Keratinocyte (primary cell): Measurements from ENCODE around the gene TBC1D5. TPM values are rescaled to one million over a fixed set of nuclear protein-coding genes. Genes with fewer than 3 reads are reported as not detected.
"Not testable (repeated sequence)": the region's sequence is repeated elsewhere in the genome, so short reads cannot be mapped to it uniquely, and the experiment has no call there.

ENCODE experiments used
- DNase-seq: peaks from one replicate; pipeline ENCODE4 v3.0.0-alpha.2; 2011; ENCODE audit warnings: low read depth, missing footprints, low spot score
- FAIRE-seq: peaks from 2 replicates; lab custom pipeline; 2011; peaks lifted over from hg19 to GRCh38; lab: Jason Lieb, UNC
- H2AFZ ChIP-seq: 2 replicates; pipeline ENCODE4 v1.6.0; 2012; ENCODE audit warnings: low read length, control low read depth, inconsistent platforms; ENCODE audit not compliant: control insufficient read depth
- H3K27ac ChIP-seq: 2 replicates; pipeline ENCODE4 v1.5.1; 2011; ENCODE audit warnings: low read length; ENCODE audit not compliant: control insufficient read depth, insufficient read depth
- H3K27me3 ChIP-seq: 3 replicates; pipeline ENCODE4 v1.6.0; 2011; ENCODE audit warnings: low read length; ENCODE audit not compliant: control insufficient read depth, insufficient read depth; ENCODE audit errors: extremely low read depth
- H3K36me3 ChIP-seq, 2 experiments: 2 replicates in 1 of 2; 3 replicates in 1 of 2; pipeline ENCODE4 v1.5.1; 2011; ENCODE audit warnings: low read length in 2 of 2, mild to moderate bottlenecking in 1 of 2; ENCODE audit not compliant: control insufficient read depth in 2 of 2, insufficient read depth in 2 of 2; ENCODE audit errors: extremely low read depth in 1 of 2
- H3K4me1 ChIP-seq: 3 replicates; pipeline ENCODE4 v1.5.1; 2011; ENCODE audit warnings: low read length; ENCODE audit not compliant: control insufficient read depth, insufficient read depth; ENCODE audit errors: extremely low read depth
- H3K4me2 ChIP-seq: 3 replicates; pipeline ENCODE4 v1.6.0; 2011; ENCODE audit warnings: low read depth, low read length; ENCODE audit not compliant: control insufficient read depth, insufficient read depth; ENCODE audit errors: extremely low read depth
- H3K4me3 ChIP-seq, 3 experiments: fragments of 200-600 bp in 1 of 3; sonication (generic) in 1 of 3; 2 replicates in 2 of 3; 3 replicates in 1 of 3; pipeline ENCODE4 v1.5.1; 2011 to 2016; ENCODE audit warnings: low read length in 3 of 3, mild to moderate bottlenecking in 3 of 3, control low read depth in 2 of 3, inconsistent platforms in 1 of 3, low read depth in 1 of 3, mixed read lengths in 1 of 3, mixed run types in 1 of 3, moderate library complexity in 1 of 3; ENCODE audit not compliant: control insufficient read depth in 2 of 3, insufficient read depth in 2 of 3; ENCODE audit errors: extremely low read depth in 1 of 3
- H3K79me2 ChIP-seq: 2 replicates; pipeline ENCODE4 v1.6.0; 2012; ENCODE audit warnings: low read length; ENCODE audit not compliant: control insufficient read depth, insufficient read depth
- H3K9ac ChIP-seq: 3 replicates; pipeline ENCODE4 v1.6.0; 2011; ENCODE audit warnings: low read length; ENCODE audit not compliant: control insufficient read depth, insufficient read depth; ENCODE audit errors: extremely low read depth
- H3K9me1 ChIP-seq: 3 replicates; pipeline ENCODE4 v1.6.0; 2011; ENCODE audit warnings: low read length; ENCODE audit not compliant: control insufficient read depth, insufficient read depth; ENCODE audit errors: extremely low read depth
- H3K9me3 ChIP-seq: 2 replicates; pipeline ENCODE4 v1.5.1; 2012; ENCODE audit warnings: low read depth, low read length; ENCODE audit not compliant: control insufficient read depth
- H4K20me1 ChIP-seq: 3 replicates; pipeline ENCODE4 v1.6.0; 2011; ENCODE audit warnings: low read length; ENCODE audit not compliant: control insufficient read depth, insufficient read depth; ENCODE audit errors: extremely low read depth
- CTCF ChIP-seq, 3 experiments: IDR thresholded peaks in 1 of 3; conservative IDR thresholded peaks in 1 of 3; optimal IDR thresholded peaks in 1 of 3; 2 replicates in 2 of 3; 3 replicates in 1 of 3; pipeline versions ENCODE3 to v1.5.1; 2011; ENCODE audit warnings: low read length in 3 of 3, mild to moderate bottlenecking in 3 of 3, moderate library complexity in 2 of 3, control low read depth in 1 of 3, inconsistent platforms in 1 of 3; ENCODE audit not compliant: insufficient read depth in 2 of 3; ENCODE audit errors: extremely low read depth in 1 of 3
- EZH2 ChIP-seq: IDR thresholded peaks from one replicate; pipeline ENCODE4 v1.6.1; 2012; ENCODE audit warnings: inconsistent platforms, mild to moderate bottlenecking, low read length, moderate library complexity
- dilution Hi-C: fragments of 300-500 bp; cut with MboI; formaldehyde crosslinking; loops from one replicate; pipeline ENCODE4 v1.7.0; 2020; ENCODE audit warnings: low sequenced_read_pairs; ENCODE audit not compliant: extremely low pct_ligation_motif_present
- polyA plus RNA-seq, 5 experiments: library from polyadenylated mRNA; depleted of rRNA in 3 of 5; stranded (reverse) in 3 of 5; stranded (forward) in 1 of 5; unstranded in 1 of 5; fragments of >200 nt; gene quantifications; 1 replicate in 1 of 5; 2 replicates in 3 of 5; 3 replicates in 1 of 5; pipeline versions ENCODE4 v1.2.1 to v1.2.3, GENCODE V29; 2011 to 2012; ENCODE audit warnings: missing spikeins in 2 of 5, low read depth in 1 of 5, low replicate concordance in 1 of 5

TBC1D5 gene
- polyA plus RNA-seq, 1 donor (not counting 4 experiments of a cell fraction or from before 2014, with no cell fraction given) = 25.8 TPM

GRCh38 chr3:17775073-17775472 is 32.6 kb upstream of the TBC1D5 start:
- no peak for FAIRE-seq
- DNase-seq = no peak
- Histone ChIP-seq H2AFZ (no peak overlapping the region), H3K4me1 (peaks cover 4% of the 10 kb centered on the region), H3K9ac (no peak overlapping the region), H3K27me3 (no peaks in the 10 kb centered on the region), H3K4me3 (no peak overlapping the region), H3K9me3 (no peaks in the 10 kb centered on the region), H3K27ac (no peak overlapping the region), H3K79me2 (no peaks in the 10 kb centered on the region), H3K4me2 (no peak overlapping the region), H3K36me3 (no peaks in the 10 kb centered on the region), H4K20me1 (no peaks in the 10 kb centered on the region), H3K9me1 (no peaks in the 10 kb centered on the region)
- dilution Hi-C loops = no loop called here
- TF ChIP-seq CTCF (optimal IDR thresholded peaks at IDR 0.05 in 1 of 3, IDR thresholded peaks at IDR 0.05 in 1 of 3, conservative IDR thresholded peaks at IDR 0.05 in 1 of 3; ENCODE audit: extremely low read depth in 1 of 3, insufficient read depth in 2 of 3, low read length in 3 of 3) (no peak), EZH2 (no peak)

- FAIRE-seq, H3K36me3 ChIP-seq, H3K9ac ChIP-seq, dilution Hi-C loops, H3K79me2 ChIP-seq, H4K20me1 ChIP-seq, H3K4me3 ChIP-seq, H3K27me3 ChIP-seq, H2AFZ ChIP-seq, H3K27ac ChIP-seq, H3K4me2 ChIP-seq, H3K9me1 ChIP-seq, H3K4me1 ChIP-seq, DNase-seq, H3K9me3 ChIP-seq: not testable (repeated sequence)
Observed at GRCh38 chr3:17774180-17774910, 31.9 kb upstream of the TBC1D5 start.

- Histone ChIP-seq H3K4me1 (peaks cover 4% of the 10 kb centered on the region), H3K27me3 (no peaks in the 10 kb centered on the region), H2AFZ (no peak overlapping the region), H3K4me3 (no peak overlapping the region), H3K79me2 (no peaks in the 10 kb centered on the region), H3K27ac (no peak overlapping the region), H3K36me3 (no peaks in the 10 kb centered on the region), H4K20me1 (no peaks in the 10 kb centered on the region), H3K4me2 (no peak overlapping the region), H3K9me1 (no peaks in the 10 kb centered on the region), H3K9me3 (no peaks in the 10 kb centered on the region), H3K9ac (no peak overlapping the region)
- FAIRE-seq (no peak), DNase-seq (no peak)
- dilution Hi-C loops = no loop called here
- TF ChIP-seq EZH2 = no peak
- TF ChIP-seq CTCF (optimal IDR thresholded peaks at IDR 0.05 in 1 of 3, IDR thresholded peaks at IDR 0.05 in 1 of 3, conservative IDR thresholded peaks at IDR 0.05 in 1 of 3; ENCODE audit: extremely low read depth in 1 of 3, insufficient read depth in 2 of 3, low read length in 3 of 3) = no peak
Observed at GRCh38 chr3:17772556-17772955, 30.1 kb upstream of the TBC1D5 start.
